K562 treated with DMSO at 1 percent for 4 hours (cell line): ENCODE data around the gene RBM4B. TPM values are rescaled to one million over a fixed set of nuclear protein-coding genes. Genes with fewer than 3 reads are reported as not detected.

Experiments used
- total RNA-seq: library from RNA; unstranded; fragments of 300-600 nt; gene quantifications from 2 replicates; pipeline ENCODE4 v1.2.3, GENCODE V29; 2022; ENCODE audit not compliant: insufficient read depth

The RBM4B gene, protein sequence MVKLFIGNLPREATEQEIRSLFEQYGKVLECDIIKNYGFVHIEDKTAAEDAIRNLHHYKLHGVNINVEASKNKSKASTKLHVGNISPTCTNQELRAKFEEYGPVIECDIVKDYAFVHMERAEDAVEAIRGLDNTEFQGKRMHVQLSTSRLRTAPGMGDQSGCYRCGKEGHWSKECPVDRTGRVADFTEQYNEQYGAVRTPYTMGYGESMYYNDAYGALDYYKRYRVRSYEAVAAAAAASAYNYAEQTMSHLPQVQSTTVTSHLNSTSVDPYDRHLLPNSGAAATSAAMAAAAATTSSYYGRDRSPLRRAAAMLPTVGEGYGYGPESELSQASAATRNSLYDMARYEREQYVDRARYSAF
- 13.2 and 15.2 TPM in 2 replicates for total RNA-seq

DNA sequence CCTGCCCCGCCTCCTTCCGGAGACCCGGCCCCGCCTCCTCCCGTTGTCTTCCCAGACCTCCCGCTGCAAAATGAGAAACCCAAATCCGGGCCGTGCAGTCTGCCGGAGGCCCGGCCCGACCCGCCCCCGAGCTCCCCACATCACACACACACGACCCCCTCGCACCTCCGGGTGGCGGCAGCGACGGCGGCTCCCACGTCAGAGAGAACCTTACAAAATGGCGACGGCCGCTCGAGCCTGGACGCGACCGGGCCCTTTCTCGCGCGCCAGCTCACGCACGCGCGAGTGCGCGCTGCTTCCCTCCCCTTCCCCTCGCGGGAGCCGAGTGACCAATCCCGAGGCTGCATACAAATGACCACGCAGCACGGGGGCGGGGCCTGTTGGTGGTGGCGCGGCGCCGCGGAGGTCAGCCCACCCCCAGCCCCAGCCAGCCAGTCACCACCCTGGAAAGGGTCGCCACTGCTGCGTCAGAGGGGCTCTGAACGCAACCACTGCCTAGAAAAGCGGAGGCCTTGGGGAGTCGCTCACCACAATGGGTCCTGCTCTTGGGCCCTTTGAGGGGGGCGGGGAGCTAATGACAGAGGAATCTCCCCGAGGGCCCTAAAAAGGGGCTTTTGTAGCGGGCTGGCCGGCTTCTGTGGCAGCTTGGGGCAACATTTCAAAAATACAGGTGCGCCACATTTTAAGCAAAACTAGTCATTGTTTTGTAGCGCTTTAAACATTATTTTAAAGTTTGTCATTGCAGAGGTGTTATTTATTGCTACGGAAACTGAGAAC, at the start of gene RBM4B:
TSS of gene RBM4B (minus strand) at position 289 of the 777 bp plus-strand sequence. CDS start 808 bp downstream, outside the sequence.

DNA sequence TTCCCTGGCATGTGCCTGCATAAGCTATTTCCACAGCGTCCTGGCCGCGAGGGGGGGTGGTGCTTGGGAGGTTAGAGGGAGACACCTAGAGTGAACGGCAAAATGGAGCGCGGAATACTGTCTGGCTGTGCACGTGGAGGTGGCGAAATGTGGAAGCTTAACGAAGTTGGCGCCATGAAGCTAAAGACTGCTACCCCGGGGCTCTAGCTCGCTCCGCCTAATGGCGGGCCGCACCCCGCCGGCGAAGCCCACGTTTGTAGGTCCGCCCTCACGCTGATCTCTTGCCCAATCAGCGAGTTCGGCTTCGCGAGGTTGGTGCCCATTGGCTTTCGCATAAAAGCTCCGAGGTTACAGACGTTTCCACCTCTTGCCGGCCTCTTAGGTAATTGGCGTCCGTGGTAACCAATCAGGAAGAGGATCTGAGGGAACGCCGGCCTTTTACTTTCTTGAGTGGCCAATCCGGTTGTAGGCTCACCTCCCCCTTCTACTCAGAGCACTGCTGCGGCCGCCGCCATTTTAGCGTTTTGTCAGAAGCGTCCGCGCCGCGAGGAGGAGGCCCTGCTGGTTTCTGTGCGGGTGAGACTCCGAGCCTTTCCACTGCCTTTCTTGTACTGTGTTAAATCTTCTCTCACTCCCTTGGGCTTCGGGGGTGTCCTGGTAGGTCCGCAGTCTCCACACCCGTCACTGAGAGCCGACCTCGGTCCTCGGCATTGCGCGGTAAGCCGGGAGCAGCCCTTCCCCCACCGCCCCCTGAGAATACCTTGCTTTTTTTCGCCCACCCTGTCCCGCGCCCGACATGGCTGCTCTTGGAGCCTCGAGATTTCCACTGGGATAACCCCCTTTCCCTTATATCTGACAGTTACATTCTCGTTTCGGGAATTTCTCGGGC, 39.3 kb downstream of the RBM4B start, which contains the start of gene RBM4:
TSS of gene RBM4 (plus strand) at position 527 of the 889 bp plus-strand sequence. CDS start 1,009 bp downstream, outside the sequence.

DNA sequence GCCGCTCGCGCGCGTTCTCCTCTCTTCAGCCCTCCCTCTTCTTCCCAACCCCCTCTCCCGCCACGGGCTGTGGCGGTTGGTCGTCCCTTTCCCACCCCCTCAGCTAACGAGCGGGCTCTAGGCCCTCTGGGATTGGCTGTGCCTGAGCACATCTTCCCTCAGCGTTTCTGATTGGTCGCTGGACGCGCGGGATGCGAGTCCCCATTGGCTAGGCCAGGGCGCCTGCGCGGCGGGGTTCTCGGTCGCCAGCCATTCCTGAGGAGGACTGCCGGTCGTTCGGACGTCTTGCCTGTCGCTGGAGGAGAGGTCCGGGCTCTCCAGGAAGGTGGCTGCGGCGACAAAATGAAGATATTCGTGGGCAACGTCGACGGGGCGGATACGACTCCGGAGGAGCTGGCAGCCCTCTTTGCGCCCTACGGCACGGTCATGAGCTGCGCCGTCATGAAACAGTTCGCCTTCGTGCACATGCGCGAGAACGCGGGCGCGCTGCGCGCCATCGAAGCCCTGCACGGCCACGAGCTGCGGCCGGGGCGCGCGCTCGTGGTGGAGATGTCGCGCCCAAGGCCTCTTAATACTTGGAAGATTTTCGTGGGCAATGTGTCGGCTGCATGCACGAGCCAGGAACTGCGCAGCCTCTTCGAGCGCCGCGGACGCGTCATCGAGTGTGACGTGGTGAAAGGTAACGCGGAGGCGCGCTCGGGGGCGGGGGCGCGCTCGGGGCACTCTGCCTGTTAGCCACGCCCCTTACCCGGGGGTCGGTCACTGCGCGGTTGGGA, 61.1 kb downstream of the RBM4B start, which contains the start of gene RBM14:
TSS of gene RBM14 (plus strand) at position 252 of the 776 bp plus-strand sequence. CDS start at position 343, 91 bp downstream.

Other genes starting within 250 kb of the RBM4B start
- gene MRPL11, start 239.0 kb downstream of the RBM4B start, total RNA-seq = 51.8 and 54.1 TPM in 2 replicates
- gene PELI3, start 211.0 kb downstream of the RBM4B start, total RNA-seq = 3.5 and 4.1 TPM in 2 replicates
- gene DPP3, start 197.5 kb downstream of the RBM4B start, total RNA-seq = 35.2 and 38.6 TPM in 2 replicates
- 8.4 and 10.2 TPM in 2 replicates for gene BBS1, start 167.3 kb downstream of the RBM4B start, total RNA-seq
- 9.4 and 10.1 TPM in 2 replicates for gene ZDHHC24, start 131.8 kb downstream of the RBM4B start, total RNA-seq
- not detected in 2 replicates for gene ACTN3, start 131.0 kb downstream of the RBM4B start, total RNA-seq
- gene CTSF, start 109.3 kb downstream of the RBM4B start, total RNA-seq = 18.6 and 19.2 TPM in 2 replicates
- gene CCDC87, start 84.8 kb downstream of the RBM4B start, total RNA-seq = not detected in 2 replicates
- 28.8 and 29.9 TPM in 2 replicates for gene CCS, start 84.7 kb downstream of the RBM4B start, total RNA-seq
- gene RBM14, start 61.3 kb downstream of the RBM4B start, total RNA-seq = 85.3 and 90.1 TPM in 2 replicates
- 99.5 and 116 TPM in 2 replicates for gene RBM4, start 39.2 kb downstream of the RBM4B start, total RNA-seq
- 26.3 and 31.5 TPM in 2 replicates for gene SPTBN2, start 51.3 kb upstream of the RBM4B start, total RNA-seq
- 35.7 and 44.7 TPM in 2 replicates for gene RCE1, start 165.6 kb upstream of the RBM4B start, total RNA-seq
- gene LRFN4, start 179.2 kb upstream of the RBM4B start, total RNA-seq = 22.2 and 23.9 TPM in 2 replicates